Fibroblast of upper back skin (primary cell): Measurements from ENCODE around the gene ACSS1.
"Not testable (repeated sequence)": the region's sequence is repeated elsewhere in the genome, so short reads cannot be mapped to it uniquely, and the experiment has no call there.

Experiments
- DNase-seq: peaks from one replicate; pipeline ENCODE4 v3.0.0-alpha.2; 2013

The ACSS1 gene

DNA sequence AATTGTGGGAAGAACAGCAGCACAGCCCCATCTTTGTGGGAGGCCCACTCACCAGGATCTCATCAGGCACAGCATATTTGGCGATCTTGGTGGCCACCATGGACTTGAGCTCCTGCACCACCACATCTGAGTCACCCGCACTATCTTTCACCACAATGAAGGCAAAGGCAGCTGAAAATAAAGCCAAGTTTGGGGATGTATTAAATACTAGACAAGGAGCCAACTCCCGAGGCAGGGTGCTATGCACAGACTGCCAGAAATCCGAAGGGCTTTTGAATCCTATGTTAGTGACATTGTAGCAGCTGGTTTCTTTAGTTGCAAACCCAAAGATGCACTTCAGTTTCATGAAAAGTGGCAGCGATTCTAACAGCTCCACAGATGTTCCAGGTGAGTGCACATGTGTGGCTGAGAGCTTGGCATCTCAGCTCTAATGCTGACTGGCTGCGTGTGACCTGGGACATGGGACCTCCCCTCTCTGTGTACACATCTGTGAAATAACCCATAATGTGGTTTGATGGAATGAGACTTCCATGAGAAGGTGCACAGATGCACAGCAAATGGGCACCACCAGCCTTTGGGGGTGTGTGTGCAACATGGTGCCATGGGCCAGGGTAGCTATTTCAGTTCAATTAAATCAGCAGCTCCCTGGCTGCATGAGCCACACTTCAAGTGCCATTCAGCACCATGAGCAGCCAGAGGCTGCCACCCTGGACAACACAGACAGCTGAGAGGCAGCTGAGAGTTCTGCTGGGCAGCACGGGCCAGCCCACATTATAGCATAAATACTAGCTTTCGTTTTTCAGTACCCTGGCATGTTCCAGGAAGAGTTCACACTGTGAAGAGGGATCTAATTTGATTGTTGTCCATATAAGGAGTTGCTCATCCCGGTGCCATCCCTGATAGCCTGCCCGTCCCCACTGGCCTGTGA lies 48.5 kb downstream of the ACSS1 start:
- peak; percentile 17 for DNase-seq

DNA sequence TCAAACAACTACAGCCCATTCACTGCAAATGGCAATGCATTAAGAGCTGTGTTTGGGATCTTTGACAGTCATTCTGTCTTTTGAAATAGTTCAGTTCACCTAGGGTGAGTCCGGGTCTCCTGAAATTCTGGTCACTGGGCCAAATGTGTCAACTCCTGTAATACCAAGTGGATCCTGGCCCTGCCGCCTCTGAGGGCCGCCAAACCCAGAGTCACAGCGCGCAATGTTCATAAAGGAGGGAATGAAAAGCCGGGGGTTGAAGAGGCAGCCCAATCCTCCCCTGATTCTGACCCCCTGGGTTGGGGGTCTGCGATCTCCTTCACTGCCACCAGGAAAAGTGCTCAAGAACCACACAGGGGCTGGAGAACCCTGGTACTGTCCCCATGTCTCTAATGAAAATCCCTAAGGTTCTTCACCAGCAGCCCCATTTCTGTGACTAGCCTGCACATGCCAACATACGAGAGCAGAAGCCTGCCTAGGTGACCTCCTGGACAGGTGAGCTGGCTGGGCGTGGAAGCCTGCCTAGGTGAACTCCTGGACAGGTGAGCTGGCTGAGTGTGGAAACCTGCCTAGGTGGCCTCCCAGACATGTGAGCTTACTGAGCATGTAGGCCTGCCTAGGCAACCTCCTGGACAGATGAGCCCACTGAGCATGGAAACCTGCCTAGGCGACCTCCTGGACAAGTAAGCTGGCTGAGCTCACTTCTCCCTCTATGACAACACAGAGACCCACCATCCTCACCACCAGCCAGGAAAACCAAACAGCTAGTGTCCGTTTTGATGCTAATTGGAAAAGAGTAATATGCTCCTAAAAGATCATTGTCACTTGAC lies 49.3 kb downstream of the ACSS1 start:
- no peak for DNase-seq

DNA sequence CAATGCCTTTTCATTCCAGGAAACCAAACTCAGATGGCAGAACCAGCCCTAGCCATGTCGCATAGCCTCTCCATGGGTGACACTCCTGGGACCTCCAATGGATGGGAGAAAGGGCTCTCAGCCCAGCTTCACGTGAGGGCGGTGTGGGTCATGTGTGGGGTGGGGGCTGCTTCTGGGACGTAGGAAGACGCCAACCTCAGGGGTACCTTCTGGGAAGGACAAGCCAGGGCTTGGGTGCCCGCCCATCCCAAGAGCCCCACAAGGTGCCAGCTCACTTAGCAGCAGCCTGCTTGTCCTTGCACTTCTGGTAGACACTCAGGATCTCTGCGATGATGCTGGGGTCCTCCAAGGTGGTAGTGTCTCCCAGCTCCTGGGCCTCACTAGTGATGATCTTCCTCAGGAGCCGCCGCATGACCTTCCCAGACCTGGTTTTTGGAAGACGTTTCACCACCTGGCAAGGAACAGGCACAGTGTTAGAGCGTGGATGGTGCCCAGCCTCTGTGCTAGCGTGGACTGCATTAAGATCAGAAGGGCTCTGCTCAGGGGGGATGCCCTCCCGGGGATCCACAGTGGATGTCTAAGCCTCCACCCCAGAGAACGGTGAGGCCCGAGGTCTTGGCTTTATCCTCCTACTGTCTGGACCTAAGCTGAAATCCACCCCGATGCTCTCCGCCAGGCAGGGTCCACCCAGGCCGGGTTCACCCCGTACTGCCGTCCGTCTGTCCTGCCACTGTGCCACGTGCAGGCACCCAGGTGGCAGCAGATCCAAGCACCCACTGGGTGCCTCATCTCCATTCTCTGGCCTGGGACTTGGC lies 50.2 kb downstream of the ACSS1 start:
- no peak for DNase-seq

DNA sequence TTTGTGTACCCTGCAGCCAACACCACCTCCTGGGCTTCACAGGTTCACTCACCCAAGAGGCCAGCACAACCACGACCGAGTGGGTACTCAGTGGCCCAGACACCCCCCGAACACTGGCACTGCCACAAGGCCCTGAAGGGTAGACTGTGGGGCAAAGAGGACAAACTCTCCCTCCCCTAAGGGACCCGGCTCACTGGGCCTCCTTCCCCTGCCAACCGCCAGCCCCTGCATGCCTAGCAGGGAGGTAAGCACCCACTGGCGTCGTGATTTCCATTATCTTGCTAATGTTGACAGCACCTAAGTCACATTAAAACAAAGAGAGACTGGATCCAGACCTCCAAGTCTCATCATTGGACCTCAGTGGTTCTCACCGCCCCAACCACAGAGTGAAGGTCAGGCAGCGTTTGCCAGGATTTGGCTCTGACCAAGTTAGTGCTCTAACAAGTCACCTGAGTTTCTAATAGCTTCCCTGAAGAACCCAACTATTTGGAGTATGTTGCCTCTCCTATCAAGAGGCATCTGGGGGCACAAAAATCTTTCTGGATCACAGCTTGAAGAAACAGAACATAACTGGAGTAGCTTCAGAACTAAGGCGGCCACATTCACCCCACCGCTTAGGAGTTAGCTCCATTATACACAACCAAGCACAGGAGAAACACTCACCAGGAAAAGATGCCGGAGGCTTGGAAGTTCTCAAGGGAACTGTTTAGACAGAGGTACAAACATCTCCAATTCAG lies 51.3 kb downstream of the ACSS1 start:
- no peak for DNase-seq

DNA sequence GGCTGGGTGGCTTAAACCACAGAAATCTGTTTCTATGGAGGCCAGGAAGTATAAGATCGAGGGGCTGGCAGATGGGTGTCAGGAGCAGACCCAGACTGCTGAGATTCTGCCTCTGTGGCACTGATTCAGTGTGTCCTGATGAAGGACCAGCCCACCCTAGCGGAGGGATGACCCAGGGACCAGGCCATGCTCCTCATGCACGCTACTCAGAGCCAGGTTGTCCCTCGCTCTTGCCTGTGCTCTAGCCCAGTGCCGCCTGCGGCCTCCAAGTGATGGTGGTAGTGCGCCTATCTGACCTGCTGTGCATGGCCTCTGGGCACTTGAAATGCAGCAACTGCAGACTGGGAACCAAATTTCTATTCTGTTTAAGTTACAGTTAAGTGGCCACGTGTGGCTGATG lies 52.3 kb downstream of the ACSS1 start:
- DNase-seq, result no peak

DNA sequence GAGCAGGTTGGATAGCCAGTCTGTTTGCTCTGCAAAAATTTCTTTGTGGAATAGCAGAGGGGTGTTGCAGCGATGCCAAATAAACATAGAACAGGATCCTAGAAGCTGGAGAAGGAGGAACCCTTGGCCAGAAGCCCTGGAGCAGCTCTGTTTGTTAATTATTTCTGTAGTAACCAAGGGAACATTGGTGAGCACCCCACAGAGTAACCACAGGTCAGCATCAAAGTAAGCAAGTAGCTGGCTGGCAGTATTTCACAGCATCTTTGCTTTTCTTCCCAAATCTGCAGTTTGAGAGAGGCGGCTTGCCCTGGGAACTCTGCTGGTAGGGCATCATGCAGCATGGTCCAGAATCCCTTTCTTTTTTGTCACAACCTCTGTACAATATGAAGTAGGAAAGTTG lies 52.7 kb downstream of the ACSS1 start:
- DNase-seq, result no peak

DNA sequence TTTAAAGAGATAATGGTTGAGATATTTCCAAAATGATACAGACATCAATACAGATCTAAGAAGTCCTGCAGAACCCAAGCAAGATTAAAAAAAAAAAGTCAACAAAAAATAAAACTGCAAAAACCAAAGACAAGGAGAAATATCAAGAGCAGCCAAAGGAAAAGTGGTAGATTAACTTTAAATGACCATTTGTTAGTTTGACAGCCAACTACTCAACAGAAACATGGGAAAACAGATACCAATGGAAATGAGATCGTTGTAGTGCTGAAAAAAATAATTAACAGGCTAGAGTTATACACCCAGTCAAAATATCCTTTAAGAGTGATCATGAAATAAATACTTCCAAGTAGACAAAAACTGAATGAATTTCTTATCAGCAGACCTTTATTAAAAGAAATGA lies 54.9 kb downstream of the ACSS1 start:
- DNase-seq, result no peak

DNA sequence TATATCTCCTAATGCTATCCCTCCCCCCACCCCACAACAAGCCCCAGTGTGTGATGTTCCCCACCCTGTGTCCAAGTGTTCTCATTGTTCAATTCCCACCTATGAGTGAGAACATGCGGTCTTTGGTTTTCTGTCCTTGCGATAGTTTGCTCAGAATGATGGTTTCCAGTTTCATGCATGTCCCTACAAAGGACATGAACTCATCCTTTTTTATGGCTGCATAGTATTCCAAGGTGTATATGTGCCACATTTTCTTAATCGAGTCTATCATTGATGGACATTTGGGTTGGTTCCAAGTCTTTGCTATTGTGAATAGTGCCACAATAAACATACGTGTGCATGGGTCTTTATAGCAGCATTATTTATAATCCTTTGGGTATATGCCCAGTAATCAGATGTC lies 56.6 kb downstream of the ACSS1 start:
- not testable (repeated sequence) for DNase-seq

DNA sequence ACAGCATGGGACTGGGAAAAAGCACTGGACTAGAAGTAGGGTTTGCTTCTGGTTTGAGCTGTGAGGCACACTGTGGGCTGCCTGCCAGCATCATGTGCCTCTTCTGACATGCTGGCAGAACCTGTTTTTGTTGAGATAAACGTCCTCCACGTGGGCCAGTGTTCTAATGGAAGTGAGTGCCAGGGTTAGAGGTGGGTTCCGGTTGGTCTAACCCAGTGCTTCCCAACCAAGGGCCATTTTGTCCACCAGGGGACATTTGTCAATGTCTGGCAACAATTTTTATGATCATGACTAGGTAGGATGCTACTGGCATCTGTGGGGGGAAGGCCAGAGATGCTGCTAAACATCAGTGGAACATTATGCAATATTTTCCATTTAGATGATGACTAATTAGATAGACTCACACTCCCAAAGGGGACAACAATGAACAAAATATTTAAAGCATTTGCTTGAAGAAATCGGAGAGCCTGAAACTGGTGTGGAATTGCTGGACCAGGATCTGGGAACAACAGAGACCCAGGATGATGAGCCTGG lies 57.6 kb downstream of the ACSS1 start:
- DNase-seq, result peak; percentile 86

DNA sequence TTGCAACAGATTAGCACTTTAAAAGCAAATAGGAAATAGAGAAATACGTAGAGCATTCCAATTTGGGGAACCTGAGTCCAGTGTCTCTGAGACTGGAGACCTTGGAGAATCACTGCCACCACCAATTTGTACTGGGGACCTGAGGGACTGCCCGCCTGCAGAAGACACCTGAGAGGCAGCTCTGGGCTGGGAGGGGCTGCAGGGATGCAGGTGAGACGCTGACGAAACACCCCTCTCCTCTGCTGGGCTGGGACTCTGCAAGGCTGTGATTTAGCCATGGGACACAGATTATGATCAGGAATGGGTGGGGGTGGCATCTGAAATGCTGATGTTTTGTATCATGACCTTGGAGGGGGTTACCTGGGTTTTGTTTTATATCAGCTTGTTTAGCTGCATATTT lies 58.4 kb downstream of the ACSS1 start:
- DNase-seq, result no peak

DNA sequence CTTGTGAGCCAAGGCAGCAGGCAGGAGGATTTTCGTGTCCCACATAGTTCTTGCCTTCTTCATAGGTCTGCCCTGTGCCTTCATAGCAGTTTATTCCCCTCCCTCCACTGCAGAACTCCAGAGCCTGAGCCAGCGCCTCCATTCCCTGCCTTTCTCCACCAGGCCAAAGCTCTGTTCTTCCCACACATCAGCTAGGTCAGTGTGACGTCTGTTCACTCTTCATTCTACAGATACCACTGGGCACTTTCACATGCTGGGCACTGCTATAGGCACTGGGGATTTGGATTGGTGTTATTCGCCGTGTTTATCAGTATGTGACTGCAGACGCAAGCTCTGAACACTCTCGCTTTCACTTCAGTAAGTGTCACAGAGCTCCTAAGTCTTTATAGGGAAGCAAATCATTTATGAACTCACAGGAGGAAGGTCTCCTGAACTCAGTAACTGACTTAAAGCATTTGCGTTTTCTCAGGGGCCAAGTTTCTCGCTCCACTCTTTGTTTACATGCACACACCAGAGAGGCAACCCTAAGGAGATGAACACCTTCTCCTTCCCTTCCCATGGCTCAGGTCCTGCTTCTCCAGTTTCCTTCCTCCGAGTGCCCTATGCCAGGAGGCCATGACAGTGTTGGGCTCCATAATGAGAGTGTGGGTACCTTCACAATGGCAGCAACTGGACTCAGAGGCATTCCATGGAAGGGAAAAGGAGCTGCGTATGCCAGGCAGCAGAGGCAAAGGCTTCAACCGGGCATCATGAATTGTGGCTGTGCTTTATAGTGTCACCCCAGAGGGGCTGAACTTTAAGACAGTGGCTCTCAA lies 59.1 kb downstream of the ACSS1 start:
- DNase-seq, result no peak

DNA sequence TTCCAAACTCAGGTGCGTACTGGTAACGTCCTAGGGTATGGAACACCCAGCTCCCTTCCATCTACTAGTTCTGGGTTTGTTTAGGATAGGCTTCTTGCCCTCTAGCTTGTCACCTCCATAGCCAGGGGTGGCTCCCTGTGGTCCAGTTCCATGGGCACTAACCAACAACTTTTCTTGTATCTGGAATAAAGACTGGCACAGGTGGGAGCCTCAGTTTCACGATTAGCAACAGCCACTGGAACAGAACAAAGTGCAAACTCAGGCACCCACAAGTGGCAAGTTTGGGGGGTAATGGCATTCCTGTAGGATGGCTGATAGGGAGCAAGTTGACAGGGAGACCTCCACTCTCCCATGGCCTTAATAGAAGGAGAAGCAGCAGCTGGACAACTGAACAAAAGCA lies 59.8 kb downstream of the ACSS1 start:
- DNase-seq, result no peak

DNA sequence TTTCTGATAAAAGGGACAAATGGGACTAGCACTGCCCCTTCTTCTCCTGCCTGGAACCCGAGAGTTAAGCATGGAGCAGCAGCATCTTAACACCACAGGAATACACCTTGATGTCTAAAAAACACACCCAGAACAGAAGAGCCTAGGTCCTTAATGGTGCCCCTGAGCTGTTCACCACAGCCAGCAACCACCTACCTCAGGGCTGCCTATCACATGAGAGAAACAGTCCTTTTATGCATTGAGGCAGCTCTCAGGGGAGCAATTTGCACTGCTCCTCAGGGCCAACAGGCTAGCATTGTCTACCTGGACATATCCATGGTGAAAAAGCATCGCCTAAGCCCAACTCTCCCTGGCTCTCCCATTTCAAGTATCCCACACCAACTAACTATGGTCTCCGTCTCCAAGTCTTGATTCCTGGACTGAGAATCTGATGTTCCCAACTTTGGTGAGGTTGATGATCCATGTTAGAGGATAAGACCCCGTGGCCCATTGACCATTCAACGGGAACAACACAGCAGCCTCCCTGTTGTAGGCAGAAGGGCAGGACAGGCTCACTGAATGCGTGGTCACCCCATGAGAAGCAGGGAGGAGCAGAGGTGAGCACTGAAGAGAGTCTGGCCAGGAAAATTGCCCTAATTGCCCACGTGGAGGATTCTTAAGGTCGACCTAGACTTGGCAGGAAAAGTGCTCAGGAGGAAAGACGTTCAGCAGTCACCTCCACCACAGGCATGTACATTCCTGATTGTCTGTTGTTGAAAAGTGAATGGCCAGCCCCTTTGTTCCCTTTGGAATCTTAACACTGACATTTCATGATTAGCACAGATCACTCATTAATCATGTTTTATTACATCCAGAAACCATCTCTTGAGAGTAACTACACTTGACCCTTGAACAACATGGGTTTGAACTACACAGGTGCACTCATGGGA lies 61.2 kb downstream of the ACSS1 start:
- DNase-seq, result no peak

DNA sequence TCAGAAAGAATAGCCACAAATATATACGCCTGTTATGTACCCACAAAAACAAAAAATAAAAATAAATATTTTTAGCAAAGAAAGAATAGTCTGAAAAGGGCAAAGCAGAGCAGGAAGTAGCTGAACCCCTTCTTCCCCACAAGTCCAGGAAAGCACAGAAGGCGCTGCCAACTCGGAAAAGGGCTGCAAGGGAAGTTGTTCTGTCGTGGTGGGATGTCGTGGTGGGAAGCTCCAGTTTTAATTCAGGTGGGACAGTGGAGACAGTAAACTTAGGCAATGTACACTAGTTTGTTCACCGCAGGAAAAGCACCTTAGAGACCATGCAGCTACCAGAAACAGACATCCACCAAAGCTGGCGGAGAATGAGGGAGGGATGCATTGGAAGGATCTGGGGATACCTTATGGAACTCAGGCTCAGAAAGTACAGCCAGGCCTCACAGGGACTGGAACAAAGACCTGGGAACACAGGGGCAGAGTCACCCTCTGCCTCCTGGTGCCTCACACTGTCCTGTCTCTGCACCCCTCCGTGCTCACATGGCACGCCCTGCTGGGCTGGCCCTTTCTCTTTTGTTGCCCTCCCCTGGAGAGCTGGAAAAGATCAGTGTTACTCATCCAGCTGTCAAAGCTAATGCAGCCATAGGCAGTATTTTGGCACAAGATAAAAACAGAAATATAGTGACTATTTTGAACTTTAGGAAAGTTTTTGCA lies 62.0 kb downstream of the ACSS1 start:
- peak; percentile 11 for DNase-seq

DNA sequence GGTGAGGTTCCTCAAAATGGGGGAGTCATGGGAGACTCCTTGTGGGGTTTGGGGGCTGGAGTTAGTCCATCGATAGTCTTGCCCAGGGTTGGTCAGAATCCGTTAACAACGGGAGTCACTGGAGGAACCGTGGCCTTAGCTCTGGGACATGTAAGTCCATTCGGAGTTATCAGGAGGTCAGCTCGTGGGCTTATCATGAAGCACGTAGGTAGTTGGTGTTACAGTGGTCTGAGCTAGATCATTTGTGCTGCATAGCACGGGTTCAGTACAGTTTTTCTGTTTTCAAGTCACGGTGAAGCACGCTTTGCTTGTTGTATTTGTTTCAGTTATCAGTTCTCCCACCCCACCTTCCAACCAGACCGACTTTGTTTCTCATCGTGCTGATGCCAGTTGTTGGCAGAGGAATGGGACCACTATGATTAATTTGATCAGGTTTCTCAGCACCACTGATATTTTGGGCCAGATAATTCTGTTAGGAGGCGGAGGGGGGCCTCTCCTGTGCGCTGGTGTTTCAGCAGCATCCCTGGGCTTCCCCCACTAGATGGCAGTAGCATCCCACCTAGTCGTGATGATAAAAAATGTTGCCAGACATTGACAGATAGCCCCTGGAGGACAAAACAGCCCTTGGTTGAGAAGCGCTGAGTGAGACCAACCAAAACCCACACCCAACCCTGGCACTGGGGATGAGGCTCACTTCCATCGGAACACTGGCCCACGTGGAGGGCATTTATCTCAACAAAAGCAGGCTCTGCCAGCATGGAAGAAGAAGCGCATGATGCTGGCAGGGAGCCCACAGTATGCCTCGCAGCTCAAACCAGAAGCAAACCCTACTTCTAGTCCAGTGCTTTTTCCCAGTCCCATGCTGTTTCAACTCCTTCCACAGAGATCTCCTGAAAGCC lies 63.2 kb downstream of the ACSS1 start:
- DNase-seq, result peak; percentile 76

DNA sequence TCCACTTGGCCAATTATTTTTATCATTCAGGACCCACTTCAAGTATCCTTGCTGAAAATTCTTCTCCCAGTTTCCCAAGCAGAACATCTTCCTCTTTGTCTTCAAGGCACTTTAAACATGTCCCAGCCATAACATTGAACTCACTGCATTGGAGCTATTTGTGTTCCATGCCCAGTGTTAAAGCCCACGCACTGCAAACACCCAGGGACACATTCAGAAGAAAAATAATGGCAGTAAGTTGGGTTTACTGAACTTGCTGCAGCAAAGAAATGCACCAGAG lies 63.8 kb downstream of the ACSS1 start:
- no peak for DNase-seq

DNA sequence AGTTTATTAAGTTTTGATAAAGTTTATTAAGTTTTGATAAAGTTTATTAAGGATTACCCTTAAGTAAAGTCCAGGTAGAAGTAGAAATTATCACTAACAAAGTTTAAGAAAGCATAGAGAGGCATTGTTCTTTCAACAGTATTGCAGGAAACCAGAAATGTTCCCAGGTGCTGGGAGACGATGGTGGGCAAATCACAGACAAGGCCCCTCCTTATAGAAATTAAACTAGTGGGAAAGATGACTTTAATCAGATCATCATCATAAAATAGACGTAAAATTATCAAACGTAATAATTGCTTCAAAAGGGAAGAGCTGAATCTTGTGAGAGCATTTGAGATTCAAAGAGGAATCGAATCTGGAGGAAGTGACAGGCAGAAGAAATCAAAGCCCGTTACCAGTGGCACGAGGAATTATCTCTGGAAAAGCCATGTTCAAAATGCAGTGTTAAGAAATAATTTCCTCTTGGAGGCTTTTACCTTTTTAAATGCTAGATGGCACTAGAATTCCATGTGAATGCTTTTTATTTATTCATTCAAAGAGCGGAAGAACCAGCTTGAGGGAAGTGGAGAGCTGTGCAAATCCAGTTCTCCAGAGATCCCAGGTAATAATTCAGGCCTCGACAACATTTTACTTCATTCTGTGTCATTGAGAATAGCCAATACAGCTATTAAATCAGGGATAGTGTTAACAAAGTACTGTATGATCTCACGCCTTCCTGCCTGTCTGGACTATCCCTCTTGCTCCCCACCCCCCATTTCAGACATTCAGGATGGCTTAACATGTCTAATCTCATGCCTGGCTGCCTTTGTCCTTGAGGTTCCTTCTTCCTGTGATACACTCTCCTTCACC lies 64.4 kb downstream of the ACSS1 start:
- peak; percentile 57 for DNase-seq
